ENCODE results near the gene TK2.

DNA sequence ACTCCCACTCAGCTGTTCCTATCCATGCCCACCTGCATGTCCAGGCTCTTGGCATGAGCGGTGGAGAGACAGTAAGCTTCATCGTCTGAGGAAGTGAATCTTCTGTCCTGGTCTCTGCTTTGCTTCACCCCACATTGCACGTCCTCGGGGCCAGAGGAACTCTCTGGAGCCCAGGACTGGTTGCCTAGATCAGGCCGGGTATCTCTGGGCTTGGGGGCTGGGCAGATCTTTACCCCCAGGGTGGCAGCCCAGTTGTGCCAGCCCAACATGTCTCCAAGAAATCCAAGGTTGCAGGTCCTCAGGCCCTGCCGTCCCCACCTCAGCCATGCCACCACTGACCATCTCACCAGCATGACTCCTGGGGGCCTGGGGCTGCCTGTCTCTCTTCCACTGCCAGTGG is 64.5 kb downstream of the TK2 start:
- TF ChIP-seq EZH2 (IDR thresholded peaks at IDR 0.05; ENCODE audit: insufficient read depth, poor library complexity, severe bottlenecking) = no peak
- TF ChIP-seq EZH2phosphoT487 (IDR thresholded peaks at IDR 0.05; ENCODE audit: insufficient read depth, low read depth) = no peak

Data from GM23248 (cell line).